Measurements from ENCODE around the gene DRICH1.

DNA sequence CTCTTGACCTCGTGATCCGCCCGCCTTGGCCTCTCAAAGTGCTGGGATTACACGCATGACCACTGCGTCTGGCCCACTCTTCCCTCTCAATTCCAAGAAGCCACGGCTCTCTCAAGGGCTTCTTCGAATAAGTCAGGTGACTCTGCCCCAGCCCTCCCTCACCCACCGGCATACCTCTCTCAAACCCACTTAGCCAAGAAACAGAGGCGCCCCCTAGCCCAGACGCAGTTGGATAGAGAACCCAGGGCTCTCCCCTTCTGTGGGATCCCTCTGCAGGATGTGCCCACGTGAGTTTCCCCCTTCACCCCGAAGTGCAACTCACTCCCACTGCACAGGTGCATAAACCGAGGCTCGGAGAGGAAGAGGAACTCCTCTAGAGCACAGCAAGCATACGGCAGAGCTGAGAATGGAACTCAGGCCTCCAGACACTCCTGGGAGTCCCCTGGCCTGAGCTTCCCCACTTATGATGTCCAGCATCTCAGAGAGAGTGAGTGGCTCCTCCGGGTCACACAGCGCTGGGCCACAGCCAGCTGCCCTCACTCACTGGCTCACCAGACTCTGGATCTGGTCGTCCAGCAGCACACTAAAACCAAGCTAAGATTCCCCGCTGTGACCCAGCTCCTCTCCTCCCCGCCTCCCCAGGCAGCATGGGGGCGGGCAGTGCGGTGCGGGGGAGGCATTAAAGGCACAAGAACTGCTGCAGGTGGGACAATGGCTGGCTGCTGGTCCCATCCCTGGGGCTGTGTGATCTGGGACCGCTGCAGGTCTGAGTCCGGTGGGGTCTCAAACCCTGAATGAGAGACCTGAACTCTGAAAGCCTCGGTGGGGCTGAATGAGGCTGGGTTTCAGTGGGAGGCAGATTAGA lies 41.9 kb upstream of the DRICH1 start:
- TF ChIP-seq CTCF (conservative IDR thresholded peaks at IDR 0.05; ENCODE audit: low read length): no peak
- TF ChIP-seq EZH2phosphoT487 (IDR thresholded peaks at IDR 0.05; ENCODE audit: borderline replicate concordance, low read depth, low read length): no peak

Measured in OCI-LY7 (cell line).